Stimulated activated CD4-positive, alpha-beta T cell treated with anti-CD3 and anti-CD28 coated beads, TNF-alpha, amount 100 ng/mL, for 4 hours (primary cell): ENCODE measurements around the gene PIGT.

Experiments used
- DNase-seq, 3 experiments: peaks; one replicate each; pipeline ENCODE4 v3.0.0-alpha.2; 2020; ENCODE audit warnings: low read depth in 3 of 3

The PIGT gene

GRCh38 chr20:45400346-45401031, 15.5 kb upstream of the PIGT start:
- no peak for DNase-seq

GRCh38 chr20:45402946-45403345, 13.0 kb upstream of the PIGT start:
- DNase-seq = no peak

GRCh38 chr20:45404438-45404837, 11.5 kb upstream of the PIGT start:
- DNase-seq = no peak

GRCh38 chr20:45405571-45406259, 10.2 kb upstream of the PIGT start:
- no peak for DNase-seq

GRCh38 chr20:45406260-45407066, 9.5 kb upstream of the PIGT start:
- peak; percentile 29 to 58 (median 55) for DNase-seq

GRCh38 chr20:45407067-45407745, 8.7 kb upstream of the PIGT start:
- DNase-seq = peak in 1 of 3 experiments; percentile 10

- peak in 2 of 3 experiments; percentile 10 to 21 for DNase-seq
Measured at GRCh38 chr20:45407783-45408645, 7.9 kb upstream of the PIGT start, which contains the start of gene DBNDD2. DBNDD2 (plus strand) TSS chr20:45408289; CDS start chr20:45408468, 179 bp downstream.

GRCh38 chr20:45408646-45409213, 7.2 kb upstream of the PIGT start:
- no peak for DNase-seq

- DNase-seq = no peak
Measured at GRCh38 chr20:45409521-45410272, 6.2 kb upstream of the PIGT start.

GRCh38 chr20:45410887-45411286, 5.1 kb upstream of the PIGT start:
- no peak for DNase-seq

- no peak for DNase-seq
Measured at GRCh38 chr20:45412653-45413052, 3.3 kb upstream of the PIGT start.

- DNase-seq = no peak
Measured at GRCh38 chr20:45413479-45413878, 2.5 kb upstream of the PIGT start.

GRCh38 chr20:45416917-45417316, 976 bp downstream of the PIGT start:
- no peak for DNase-seq

GRCh38 chr20:45419188-45420091, 3.5 kb downstream of the PIGT start:
- DNase-seq = no peak

- DNase-seq = no peak
Measured at GRCh38 chr20:45420125-45420524, 4.2 kb downstream of the PIGT start.

GRCh38 chr20:45423700-45424099, 7.8 kb downstream of the PIGT start:
- no peak for DNase-seq

GRCh38 chr20:45425561-45425960, 9.6 kb downstream of the PIGT start:
- no peak for DNase-seq

- no peak for DNase-seq
Measured at GRCh38 chr20:45426320-45427016, 10.5 kb downstream of the PIGT start.
